ENCODE data around the gene EPN1. TPM values are rescaled to one million over a fixed set of nuclear protein-coding genes. Genes with fewer than 3 reads are reported as not detected.
A peak's percentile ranks its signal among the peaks of the same experiment; 100 is the strongest.

Gene EPN1
- total RNA-seq (2011; cell fraction: chromatin; rRNA removed; ENCODE audit: low replicate concordance), result 32.5 and 96.7 TPM in 2 replicates
- total RNA-seq (2011; cell fraction: nucleolus; rRNA removed), result 37.1 and 45.4 TPM in 2 replicates
- 46.5 and 48.0 TPM in 2 replicates for total RNA-seq (2011; cell fraction: nucleoplasm; rRNA removed)
- 25.4 and 33.8 TPM in 2 replicates for total RNA-seq (2014; rRNA removed)
- 5.1 and 6.4 TPM in 2 replicates for total RNA-seq (2014; rRNA removed; fragmentation: Illumina TruSeq; extraction: Trizol)
- total RNA-seq (2015; rRNA removed; fragmentation: Illumina TruSeq; extraction: Trizol), result 12.7 and 14.6 TPM in 2 replicates
- 138 and 142 TPM in 2 replicates for total RNA-seq (2021)
- 11.3 and 22.8 TPM in 2 replicates for polyA plus RNA-seq (2011; rRNA removed)
- polyA plus RNA-seq (2011; cell fraction: cytosol; rRNA removed), result 17.5 and 44.0 TPM in 2 replicates
- 19.3 and 25.8 TPM in 2 replicates for polyA plus RNA-seq (2011; cell fraction: nucleus; rRNA removed)
- 56.6 and 92.1 TPM in 2 replicates for polyA plus RNA-seq (2012)
- 14.9 and 33.1 TPM in 2 replicates for polyA plus RNA-seq (2014; fragmentation: Illumina TruSeq; extraction: Trizol)
- under 1 TPM; 0.08 to 0.15 TPM for polyA plus RNA-seq (2014; fragmentation: Nextera tagmentation; extraction: Ambion mirVana)
- 44.7 and 47.2 TPM in 2 replicates for polyA plus RNA-seq (2014; rRNA removed)
- 17.8 and 24.4 TPM in 2 replicates for polyA minus RNA-seq (2011; rRNA and poly(A)+ RNA removed)
- 57.1 and 83.4 TPM in 2 replicates for polyA minus RNA-seq (2011; cell fraction: cytosol; rRNA and poly(A)+ RNA removed)
- 8.9 and 16.7 TPM in 2 replicates for polyA minus RNA-seq (2011; cell fraction: nucleus; rRNA and poly(A)+ RNA removed)
- percentile 69 among the genes with signal in this experiment for Bru-seq, nascent RNA
- percentile 65 among the genes with signal in this experiment for BruChase-seq, experiment 1, labeled RNA remaining after a 2-hour chase
- BruChase-seq, experiment 2, labeled RNA remaining after a 6-hour chase, result percentile 64 among the genes with signal in this experiment
- long read RNA-seq, experiment 1, full-length matches to known transcripts, result 16 of 109 reads
- long read RNA-seq, experiment 1, partial matches to known transcripts, result 67 of 109 reads
- long read RNA-seq, experiment 1, other reads (novel, unspliced or antisense), result 26 of 109 reads
- long read RNA-seq, experiment 2, full-length matches to known transcripts, result 21 of 134 reads
- long read RNA-seq, experiment 2, partial matches to known transcripts, result 57 of 134 reads
- long read RNA-seq, experiment 2, other reads (novel, unspliced or antisense), result 56 of 134 reads
- long read RNA-seq, experiment 3, full-length matches to known transcripts, result 1 of 2 reads
- long read RNA-seq, experiment 3, partial matches to known transcripts, result 1 of 2 reads
- long read RNA-seq, experiment 3, other reads (novel, unspliced or antisense), result 0 of 2 reads

- H3K4me3 ChIP-seq, result peak within 1 kb of the TSS; percentile 83
- peaks cover 82% of the 10 kb centered on the region; the same call in 2 of the 3 replicates for H3K36me3 ChIP-seq (ENCODE audit: control insufficient read depth, insufficient read depth, low read length)
- in situ Hi-C loops (cut with MboI) (no loop called here), intact Hi-C loops (cut with micrococcal nuclease) (no loop called here)
- POLR2A ChIA-PET, result interaction anchor here (0.6 to 1.8 kb wide), 4 partner anchors 18 to 51 kb away, joined by 3 to 10 read pairs (median 6); partner anchors contain the start of gene ZNF784
- peak within 1 kb of the TSS; percentile 83 for H3K27ac ChIP-seq (ENCODE audit: extremely low read depth, low read depth, low read length)
- peak within 1 kb of the TSS; percentile 89 for H3K4me2 ChIP-seq (ENCODE audit: insufficient read depth, low read length)
- CTCF ChIA-PET (ENCODE audit: low intra/inter-chr PET ratio), result no interaction called here
- WGBS (ENCODE audit: insufficient coverage, low coverage, missing lambda C conversion rate), result under 1% methylated on average over 41 of the region's 101 CpGs
- H3K79me2 ChIP-seq (ENCODE audit: control insufficient read depth, insufficient read depth, low read length), result peaks cover 91% of the 10 kb centered on the region
- peak within 1 kb of the TSS; percentile 81 to 98 for H3K9ac ChIP-seq (ENCODE audit: insufficient read depth in 1 of 2, low read depth in 2 of 2, low read length in 2 of 2)
- H3K27me3 ChIP-seq (ENCODE audit: control insufficient read depth in 2 of 2, insufficient read depth in 2 of 2, low read length in 2 of 2), result no peaks in the 10 kb centered on the region
- peak; percentile 91 for FAIRE-seq
- peaks cover 6% of the 10 kb centered on the region for H3K9me1 ChIP-seq (ENCODE audit: control insufficient read depth, insufficient read depth, low read length)
- ATAC-seq, result peak; percentile 85
- peak; percentile 89 to 99 (median 94) for DNase-seq (ENCODE audit: extremely low read depth in 1 of 4, low spot score in 3 of 4)
- H2AFZ ChIP-seq (ENCODE audit: low read depth, low read length), result peak within 1 kb of the TSS; percentile 61; the same call in 1 of the 2 replicates
- no TSS peak for BruUV-seq (replicated peaks)
- H4K20me1 ChIP-seq (replicated peaks; ENCODE audit: control insufficient read depth, insufficient read depth, low read length), result peaks cover 44% of the 10 kb centered on the region
- no peaks in the 10 kb centered on the region for H3K9me3 ChIP-seq (replicated peaks; ENCODE audit: control insufficient read depth, insufficient read depth, low read depth, low read length)
- H3K4me1 ChIP-seq (replicated peaks in 1 of 2; ENCODE audit: control insufficient read depth in 2 of 2, insufficient read depth in 2 of 2, low read length in 2 of 2), result peaks cover 46 to 78% of the 10 kb centered on the region in 2 experiments
- peak; percentile 83 for TF ChIP-seq CCNT2 (IDR thresholded peaks at IDR 0.05; ENCODE audit: borderline replicate concordance, extremely low read depth, insufficient read length, low read depth, low read length)
- TF ChIP-seq CTCF (IDR thresholded peaks at IDR 0.05 in 2 of 3, conservative IDR thresholded peaks at IDR 0.05 in 1 of 3; ENCODE audit: insufficient read depth in 2 of 3, low read depth in 1 of 3, low read length in 3 of 3), result no peak
- TF ChIP-seq MTA2 (IDR thresholded peaks at IDR 0.05; ENCODE audit: low read depth), result no peak
- no peak for TF ChIP-seq ZNF444 (CRISPR knock-in tag; IDR thresholded peaks at IDR 0.05)
- 0 out of 2 replicates have a peak, but pooled peaks have one; percentile 52 for TF ChIP-seq NR1H2 (CRISPR knock-in tag; IDR thresholded peaks at IDR 0.05)
- TF ChIP-seq MECOM (CRISPR knock-in tag; IDR thresholded peaks at IDR 0.05), result no peak
- TF ChIP-seq TFAP4 (CRISPR knock-in tag; IDR thresholded peaks at IDR 0.05; ENCODE audit: borderline replicate concordance), result peak; percentile 81
- no peak for TF ChIP-seq NR2F6 (CRISPR knock-in tag; IDR thresholded peaks at IDR 0.05)
- TF ChIP-seq SMC3 (conservative IDR thresholded peaks at IDR 0.05; ENCODE audit: insufficient read depth, low read depth, low read length), result no peak
- TF ChIP-seq RBFOX2 (IDR thresholded peaks at IDR 0.05; ENCODE audit: low read depth, low read length), result peak; percentile 83
- no peak for TF ChIP-seq ZNF695 (CRISPR knock-in tag; IDR thresholded peaks at IDR 0.05)
- TF ChIP-seq NFRKB (IDR thresholded peaks at IDR 0.05; ENCODE audit: low read depth), result no peak
- TF ChIP-seq MTA1 (IDR thresholded peaks at IDR 0.05; ENCODE audit: borderline replicate concordance), result peak; percentile 88
- no peak for TF ChIP-seq ZNF561 (CRISPR knock-in tag; conservative IDR thresholded peaks at IDR 0.05)
These were observed at the start of gene EPN1 for GRCh38 chr19:55674841-55675660. TSS of gene EPN1 (plus strand) at chr19:55675226. CDS start at chr19:55678628, 3,402 bp downstream.
